ENCODE results near the gene TMEM81.
A peak's percentile ranks its signal among the peaks of the same experiment; 100 is the strongest.

TMEM81 gene

GRCh38 chr1:205077158-205077933, 6.9 kb downstream of the TMEM81 start:
- no peak for DNase-seq (ENCODE audit: low read depth)
- no peak overlapping the region for H3K4me3 ChIP-seq (ENCODE audit: low read depth, low read length)

DNA sequence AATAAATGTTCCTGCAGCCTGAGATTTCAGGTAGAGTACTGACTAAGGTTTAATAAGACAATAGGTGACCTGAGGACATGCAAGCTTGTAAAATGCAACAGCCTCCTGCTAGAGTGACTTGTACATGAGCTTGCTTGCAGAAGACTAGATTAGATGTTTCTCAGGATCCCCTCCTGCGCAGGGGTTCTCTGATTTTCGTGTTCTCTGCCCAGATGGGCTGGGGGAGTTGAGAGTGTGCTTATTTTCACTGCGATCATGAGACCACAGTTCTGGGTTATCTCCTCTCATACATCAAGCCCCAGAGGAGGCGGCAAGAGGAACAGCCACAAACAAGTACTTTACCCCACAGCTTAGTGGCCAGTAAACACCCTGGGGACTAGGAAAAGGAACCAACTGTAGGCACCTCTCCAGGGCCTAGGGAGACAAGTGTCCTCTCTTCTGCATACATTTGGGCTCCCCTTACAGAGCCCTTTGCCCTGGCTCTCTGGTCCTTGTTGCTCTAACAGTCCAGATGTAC, 8.0 kb downstream of the TMEM81 start:
- DNase-seq (ENCODE audit: low read depth), result no peak
- H3K4me3 ChIP-seq (ENCODE audit: low read depth, low read length), result no peak overlapping the region

GRCh38 chr1:205075642-205076155, 8.6 kb downstream of the TMEM81 start:
- DNase-seq (ENCODE audit: low read depth), result no peak
- H3K4me3 ChIP-seq (ENCODE audit: low read depth, low read length), result no peak overlapping the region

- no peak for DNase-seq (ENCODE audit: low read depth)
- H3K4me3 ChIP-seq (ENCODE audit: low read depth, low read length), result no peak overlapping the region
Measured at GRCh38 chr1:205074513-205074912, 9.7 kb downstream of the TMEM81 start.

GRCh38 chr1:205074084-205074483, 10.2 kb downstream of the TMEM81 start:
- no peak overlapping the region for H3K4me3 ChIP-seq (ENCODE audit: low read depth, low read length)
- DNase-seq (ENCODE audit: low read depth), result no peak

GRCh38 chr1:205073511-205073910, 10.7 kb downstream of the TMEM81 start:
- no peak overlapping the region for H3K4me3 ChIP-seq (ENCODE audit: low read depth, low read length)
- no peak for DNase-seq (ENCODE audit: low read depth)

- H3K4me3 ChIP-seq (ENCODE audit: low read depth, low read length), result no peak overlapping the region
- no peak for DNase-seq (ENCODE audit: low read depth)
Measured at GRCh38 chr1:205072881-205073280, 11.4 kb downstream of the TMEM81 start.

- DNase-seq (ENCODE audit: low read depth), result no peak
- no peak overlapping the region for H3K4me3 ChIP-seq (ENCODE audit: low read depth, low read length)
Measured at GRCh38 chr1:205072286-205072685, 12.0 kb downstream of the TMEM81 start.

DNA sequence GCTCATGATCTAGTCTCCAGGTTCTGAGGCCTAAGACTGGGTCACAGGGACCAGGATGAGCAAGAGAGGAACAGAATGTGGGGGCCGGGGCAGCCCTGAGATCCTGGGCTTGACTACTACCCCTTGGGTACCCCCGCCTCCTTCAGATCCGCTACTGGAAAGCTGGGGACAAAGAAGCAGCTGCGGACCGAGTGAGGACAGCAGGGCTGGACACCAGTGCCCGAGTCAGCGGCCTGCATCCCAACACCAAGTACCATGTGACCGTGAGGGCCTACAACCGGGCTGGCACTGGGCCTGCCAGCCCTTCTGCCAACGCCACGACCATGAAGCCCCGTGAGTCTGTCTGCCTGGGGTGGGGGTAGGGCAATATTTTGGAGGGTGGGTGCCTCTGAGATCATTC, 12.5 kb downstream of the TMEM81 start:
- DNase-seq (ENCODE audit: low read depth), result no peak
- H3K4me3 ChIP-seq (ENCODE audit: low read depth, low read length), result no peak overlapping the region

DNA sequence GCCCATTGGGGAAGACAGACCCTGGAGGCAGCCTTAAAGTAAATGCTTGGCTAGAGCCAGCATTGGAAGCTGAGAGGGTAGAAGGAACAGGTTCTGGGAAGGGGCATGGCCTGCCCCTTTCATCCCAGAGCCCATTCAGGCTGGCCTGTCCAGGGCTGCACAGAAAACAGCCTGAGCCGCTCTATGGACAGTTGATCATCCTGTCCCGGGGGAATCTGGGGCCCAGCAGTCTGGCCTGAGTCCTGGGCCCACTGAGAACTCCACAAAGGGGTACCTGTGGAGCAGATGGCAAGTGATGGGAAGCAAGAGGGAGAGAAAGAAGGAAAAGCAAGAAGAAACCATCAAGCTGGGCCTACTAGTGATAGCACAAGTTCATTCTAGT, 13.2 kb downstream of the TMEM81 start:
- DNase-seq (ENCODE audit: low read depth), result no peak

DNA sequence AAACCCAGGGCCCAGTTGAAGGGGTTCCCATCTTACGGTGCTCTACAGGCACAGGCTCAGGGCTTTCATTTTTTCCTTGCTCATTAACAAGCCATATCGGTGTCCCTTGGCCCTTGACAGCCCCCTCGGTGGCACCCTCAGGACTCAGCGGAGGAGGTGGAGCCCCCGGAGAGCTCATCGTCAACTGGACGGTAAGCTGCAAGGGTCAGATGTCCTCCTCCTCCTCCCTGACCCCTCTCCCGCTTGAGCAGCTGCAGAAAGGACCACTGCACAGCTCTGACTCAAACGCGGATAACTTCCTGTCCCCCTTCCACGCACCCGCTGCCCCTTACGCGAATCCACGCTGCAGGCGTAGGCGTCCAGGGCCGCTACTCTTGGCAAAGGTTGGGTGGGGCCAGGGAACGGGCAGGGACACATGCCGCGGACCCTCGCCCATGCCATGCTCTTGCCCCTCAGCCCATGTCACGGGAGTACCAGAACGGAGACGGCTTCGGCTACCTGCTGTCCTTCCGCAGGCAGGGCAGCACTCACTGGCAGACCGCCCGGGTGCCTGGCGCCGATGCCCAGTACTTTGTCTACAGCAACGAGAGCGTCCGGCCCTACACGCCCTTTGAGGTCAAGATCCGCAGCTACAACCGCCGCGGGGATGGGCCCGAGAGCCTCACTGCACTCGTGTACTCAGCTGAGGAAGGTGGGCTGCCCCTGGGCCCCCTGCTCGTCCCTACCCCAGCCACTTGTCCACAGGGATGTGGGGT, 14.7 kb downstream of the TMEM81 start:
- no peak for DNase-seq (ENCODE audit: low read depth)

More for the DNA sequence above, 13.2 kb downstream of the TMEM81 start:
- no peak overlapping the region for H3K4me3 ChIP-seq (ENCODE audit: low read depth, low read length)

GRCh38 chr1:205068457-205069040, 15.7 kb downstream of the TMEM81 start:
- no peak overlapping the region for H3K4me3 ChIP-seq (ENCODE audit: low read depth, low read length)
- DNase-seq (ENCODE audit: low read depth), result peak; percentile 5

More for the DNA sequence above, 14.7 kb downstream of the TMEM81 start:
- H3K4me3 ChIP-seq (ENCODE audit: low read depth, low read length), result no peak overlapping the region

GRCh38 chr1:205068001-205068400, 16.3 kb downstream of the TMEM81 start:
- H3K4me3 ChIP-seq (ENCODE audit: low read depth, low read length), result no peak overlapping the region
- DNase-seq (ENCODE audit: low read depth), result no peak

DNA sequence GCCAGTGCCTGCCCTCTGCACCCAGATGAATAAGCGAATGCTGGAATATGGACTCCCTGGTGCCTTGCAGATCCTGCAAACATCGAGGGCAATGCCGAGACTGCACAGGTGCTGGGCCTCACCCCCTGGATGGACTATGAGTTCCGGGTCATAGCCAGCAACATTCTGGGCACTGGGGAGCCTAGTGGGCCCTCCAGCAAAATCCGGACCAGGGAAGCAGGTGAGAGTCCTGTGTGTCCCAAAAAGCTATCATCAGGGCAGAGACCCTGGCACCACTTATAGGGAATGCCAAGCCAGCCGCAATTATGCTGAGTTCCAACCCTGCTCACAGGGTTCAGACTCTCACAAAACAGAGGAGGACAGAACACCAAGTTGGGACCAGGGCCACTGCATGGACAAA, 17.2 kb downstream of the TMEM81 start:
- H3K4me3 ChIP-seq (ENCODE audit: low read depth, low read length), result no peak overlapping the region
- no peak for DNase-seq (ENCODE audit: low read depth)

DNA sequence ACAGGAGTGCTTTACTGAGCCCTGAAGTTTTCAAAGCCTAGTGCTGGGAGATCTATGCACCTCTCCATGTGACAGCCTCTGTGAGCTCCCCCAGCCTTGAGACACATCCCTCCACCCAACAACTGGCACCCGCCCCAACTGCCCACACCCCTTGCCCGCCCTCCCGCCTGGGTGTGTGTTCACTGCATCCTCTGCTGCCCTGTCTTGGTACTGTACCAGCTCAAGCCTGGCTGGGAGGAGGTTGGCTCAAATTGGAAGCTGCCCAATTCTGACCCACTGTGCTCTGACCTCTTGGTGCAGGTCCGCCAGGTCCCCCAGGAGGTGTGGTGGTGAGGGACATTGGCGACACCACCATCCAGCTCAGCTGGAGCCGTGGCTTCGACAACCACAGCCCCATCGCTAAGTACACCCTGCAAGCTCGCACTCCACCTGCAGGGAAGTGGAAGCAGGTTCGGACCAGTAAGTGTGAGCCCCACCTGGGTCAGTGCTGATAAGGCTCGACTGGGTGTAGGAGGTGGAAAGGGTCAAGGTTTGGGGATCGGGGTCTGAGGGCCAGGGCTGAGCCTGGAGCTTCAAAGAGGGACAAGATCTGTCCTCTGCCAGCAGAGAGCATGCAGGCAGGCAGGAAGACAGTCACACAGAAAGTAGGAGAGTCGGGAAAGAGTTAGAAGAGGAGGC, 18.0 kb downstream of the TMEM81 start:
- no peak overlapping the region for H3K4me3 ChIP-seq (ENCODE audit: low read depth, low read length)
- DNase-seq (ENCODE audit: low read depth), result no peak

GRCh38 chr1:205065666-205066065, 18.6 kb downstream of the TMEM81 start:
- no peak overlapping the region for H3K4me3 ChIP-seq (ENCODE audit: low read depth, low read length)
- DNase-seq (ENCODE audit: low read depth), result no peak

DNA sequence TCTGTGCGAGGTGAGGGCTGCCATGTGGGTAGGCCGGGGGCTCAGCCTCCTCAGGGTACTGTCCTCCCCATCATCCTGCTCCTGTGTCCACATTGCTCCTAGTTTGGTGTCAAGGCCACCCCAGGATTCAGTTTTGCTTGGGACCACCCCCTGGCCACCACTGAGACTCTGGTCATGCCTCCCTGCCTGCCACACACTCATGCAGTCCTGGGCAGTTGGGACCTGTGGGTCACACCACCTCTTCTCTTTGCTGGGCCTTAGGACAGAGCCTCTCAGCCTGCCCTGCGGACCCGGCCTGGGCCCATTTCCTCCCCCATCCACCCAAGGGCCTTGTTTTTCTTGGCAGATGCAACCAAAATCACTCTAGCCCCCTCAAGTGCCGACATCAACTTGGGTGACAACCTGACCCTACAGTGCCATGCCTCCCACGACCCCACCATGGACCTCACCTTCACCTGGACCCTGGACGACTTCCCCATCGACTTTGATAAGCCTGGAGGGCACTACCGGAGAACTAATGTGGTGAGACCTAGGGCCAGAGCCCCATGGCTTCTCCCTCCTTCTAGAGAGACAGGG, 19.4 kb downstream of the TMEM81 start:
- no peak overlapping the region for H3K4me3 ChIP-seq (ENCODE audit: low read depth, low read length)
- DNase-seq (ENCODE audit: low read depth), result no peak

DNA sequence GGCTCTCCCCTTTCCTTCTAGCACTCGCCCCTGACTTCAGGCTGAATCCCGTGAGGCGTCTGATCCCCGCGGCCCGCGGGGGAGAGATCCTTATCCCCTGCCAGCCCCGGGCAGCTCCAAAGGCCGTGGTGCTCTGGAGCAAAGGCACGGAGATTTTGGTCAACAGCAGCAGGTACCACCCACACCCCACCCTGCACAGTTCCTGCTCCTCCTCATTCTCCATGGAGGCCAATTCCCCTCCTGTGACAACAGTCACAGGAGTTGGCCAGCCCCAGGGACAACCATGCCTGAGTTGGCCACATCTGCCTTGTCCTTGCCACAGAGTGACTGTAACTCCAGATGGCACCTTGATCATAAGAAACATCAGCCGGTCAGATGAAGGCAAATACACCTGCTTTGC, 20.0 kb downstream of the TMEM81 start:
- DNase-seq (ENCODE audit: low read depth), result no peak
- H3K4me3 ChIP-seq (ENCODE audit: low read depth, low read length), result no peak overlapping the region

GRCh38 chr1:205062895-205063294, 21.4 kb downstream of the TMEM81 start:
- H3K4me3 ChIP-seq (ENCODE audit: low read depth, low read length), result no peak overlapping the region
- DNase-seq (ENCODE audit: low read depth), result no peak
